Left renal pelvis (tissue), 4 donors: ENCODE results near the gene DGUOK. TPM values are rescaled to one million over a fixed set of nuclear protein-coding genes. Genes with fewer than 3 reads are reported as not detected.
"Not testable (repeated sequence)": the region's sequence is repeated elsewhere in the genome, so short reads cannot be mapped to it uniquely, and the experiment has no call there.

ENCODE experiments used
- DNase-seq, 4 donors: peaks; one replicate each; pipeline ENCODE4 v3.0.0-alpha.2; 2013; ENCODE audit warnings: low read depth in 4 of 4, low spot score in 3 of 4
- polyA plus RNA-seq, 4 donors: library from polyadenylated mRNA; unstranded; fragments of 120-200 nt; gene quantifications; one replicate each; pipeline ENCODE4 v1.2.1, GENCODE V29; 2013; ENCODE audit not compliant: insufficient read length in 4 of 4

The DGUOK gene
- polyA plus RNA-seq, 4 donors, result 65.3 to 67.3 (median 66.6) TPM

DNA sequence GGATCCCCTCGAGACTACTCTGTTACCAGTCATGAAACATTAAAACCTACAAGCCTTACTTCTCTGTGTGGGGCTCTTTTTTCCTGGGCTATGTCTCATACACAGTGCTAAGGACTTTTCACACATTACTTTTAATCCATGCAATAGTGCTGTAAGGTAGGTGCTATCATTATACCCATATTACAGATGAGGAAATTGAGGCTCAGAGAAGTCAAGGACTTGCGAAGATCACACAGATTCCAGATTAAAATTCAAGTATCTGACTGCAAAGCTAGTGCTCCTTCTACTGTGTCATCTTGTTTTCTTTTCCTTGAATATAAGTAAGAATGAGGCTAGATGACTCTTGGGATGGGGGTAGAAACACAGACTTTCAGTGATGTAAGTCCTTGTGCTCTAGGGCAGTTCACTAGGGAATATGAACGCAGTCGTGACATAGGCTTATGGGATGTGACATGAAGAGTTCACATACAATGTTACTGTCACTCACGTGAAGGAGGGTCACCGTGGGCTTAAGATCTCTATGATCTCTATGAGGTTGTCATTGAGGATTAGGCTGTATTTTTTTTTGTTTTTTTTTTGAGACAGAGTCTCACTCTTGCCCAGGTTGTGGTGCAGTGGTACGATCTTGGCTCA is 7.0 kb upstream of the DGUOK start:
- no peak for DNase-seq

GRCh38 chr2:73920577-73921545 is 5.8 kb upstream of the DGUOK start:
- DNase-seq, result no peak

- DNase-seq, result no peak
Measured at GRCh38 chr2:73921581-73921980, 5.1 kb upstream of the DGUOK start.

GRCh38 chr2:73922681-73923080 is 4.0 kb upstream of the DGUOK start:
- no peak for DNase-seq

- DNase-seq, result no peak
Measured at GRCh38 chr2:73925033-73925704, 1.5 kb upstream of the DGUOK start.

- no peak for DNase-seq
Measured at GRCh38 chr2:73925853-73926492, 707 bp upstream of the DGUOK start.

GRCh38 chr2:73927344-73927743 is 664 bp downstream of the DGUOK start:
- no peak for DNase-seq

DNA sequence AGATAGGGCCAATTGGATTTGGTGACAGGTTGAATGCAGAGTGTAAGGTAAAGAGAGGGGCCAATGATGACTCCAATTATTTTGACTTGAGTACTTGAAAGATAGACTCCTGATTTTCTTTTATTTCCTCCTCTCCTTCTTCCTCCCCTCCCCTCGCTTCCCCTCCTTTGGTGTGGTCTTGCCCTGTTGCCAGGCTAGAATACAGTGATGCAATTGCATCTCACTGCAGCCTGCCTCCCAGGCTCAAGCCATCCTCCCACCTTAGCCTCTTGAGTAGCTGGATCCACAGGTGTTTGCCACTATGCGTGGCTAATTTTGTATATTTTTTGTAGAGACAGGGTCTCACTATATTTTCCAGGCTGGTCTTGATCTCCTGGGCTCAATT is 2.3 kb downstream of the DGUOK start:
- DNase-seq, result no peak

DNA sequence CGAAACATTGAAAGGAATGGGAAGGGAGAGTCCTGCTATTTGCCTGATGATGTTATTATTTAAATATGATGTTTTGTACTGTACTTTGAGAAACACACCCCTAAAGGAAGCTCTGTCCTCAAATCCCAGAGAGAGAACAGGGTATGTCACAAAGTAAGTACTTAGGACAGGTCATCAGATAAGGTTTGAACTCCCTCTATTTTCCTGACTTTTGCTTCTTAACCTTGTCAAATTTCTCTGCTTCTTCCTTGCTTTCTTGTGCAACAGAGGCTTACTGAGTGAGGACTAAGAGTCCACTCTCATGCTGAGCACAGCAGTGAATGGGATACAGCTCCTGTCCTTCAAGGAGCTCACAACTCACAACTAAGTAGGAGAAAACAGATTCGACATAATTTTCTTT is 3.7 kb downstream of the DGUOK start:
- no peak for DNase-seq

GRCh38 chr2:73931531-73932500 is 5.1 kb downstream of the DGUOK start:
- no peak for DNase-seq

GRCh38 chr2:73933194-73933593 is 6.5 kb downstream of the DGUOK start:
- no peak for DNase-seq

DNA sequence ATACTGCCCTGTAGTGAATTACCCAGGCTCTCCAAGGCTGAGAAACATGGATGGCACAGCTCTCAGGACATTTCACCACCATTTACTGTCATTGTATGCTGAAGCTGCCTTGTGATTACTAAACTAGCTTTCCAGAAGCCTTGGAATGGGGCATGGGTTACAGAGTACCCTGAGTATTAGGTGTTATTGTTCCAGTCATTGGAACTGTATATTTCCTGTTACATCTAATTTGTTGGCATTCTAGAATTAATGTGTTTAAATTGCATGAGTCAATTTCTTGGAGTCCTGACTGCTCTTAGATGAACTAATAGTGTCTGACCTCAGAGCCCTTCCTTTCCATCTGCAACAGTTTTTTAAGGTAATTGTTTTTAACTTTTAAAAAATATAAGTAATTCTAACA is 9.0 kb downstream of the DGUOK start:
- no peak for DNase-seq

DNA sequence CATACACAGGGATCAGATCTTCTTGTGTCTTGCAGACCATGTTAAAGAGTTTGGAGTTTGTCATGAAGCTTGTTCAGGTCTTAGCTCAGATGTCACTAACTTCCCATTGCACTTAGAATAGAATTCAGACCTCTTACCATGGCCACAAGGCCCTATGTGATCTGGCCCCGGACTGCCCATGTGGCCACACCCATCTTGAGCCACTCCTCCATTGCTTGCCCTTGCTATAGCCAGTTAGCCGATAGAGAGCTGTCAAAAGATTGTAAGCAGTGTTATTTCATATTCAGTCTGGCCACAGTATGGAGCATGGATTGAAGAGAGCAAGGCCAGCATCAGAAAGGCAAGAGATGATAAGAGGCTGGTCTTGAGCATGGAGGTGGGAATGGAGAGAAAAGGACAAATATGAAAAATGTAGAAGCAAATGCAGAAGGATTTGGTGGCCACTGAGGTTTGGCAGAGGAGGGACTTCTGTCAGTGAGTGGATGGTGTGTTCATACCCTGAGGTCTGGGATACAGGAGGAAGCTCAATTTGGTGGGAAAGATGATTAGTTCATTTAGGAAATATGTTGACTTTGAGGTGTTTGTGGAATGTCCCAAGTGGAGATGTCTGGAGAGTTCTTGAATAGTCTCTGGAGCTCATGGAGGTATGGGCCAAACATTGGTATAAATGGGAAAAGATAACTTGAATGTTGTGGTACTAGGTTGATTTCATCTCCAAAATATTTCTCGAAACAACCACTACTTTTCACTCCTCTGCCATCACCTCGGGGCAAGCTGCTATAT is 10.6 kb downstream of the DGUOK start:
- DNase-seq, result no peak

DNA sequence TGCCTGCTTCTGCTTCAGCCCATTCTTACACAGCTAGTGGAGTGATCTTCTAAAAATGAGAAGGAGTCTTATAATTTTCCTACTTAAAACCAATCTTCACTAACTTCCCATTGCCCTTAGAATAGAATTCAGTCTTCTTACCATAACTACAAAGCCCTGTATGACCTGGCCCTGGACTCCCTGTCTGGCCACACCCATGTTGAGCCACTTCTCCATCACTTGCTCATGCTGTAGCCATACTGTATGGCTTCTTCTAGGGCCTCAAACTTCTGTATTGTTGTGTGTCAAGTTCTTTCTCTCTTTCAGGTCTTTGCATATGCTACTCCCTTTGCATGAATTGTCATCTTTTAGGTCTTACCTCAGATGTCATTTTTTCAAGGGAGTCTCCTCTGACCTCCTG is 11.2 kb downstream of the DGUOK start:
- no peak for DNase-seq

DNA sequence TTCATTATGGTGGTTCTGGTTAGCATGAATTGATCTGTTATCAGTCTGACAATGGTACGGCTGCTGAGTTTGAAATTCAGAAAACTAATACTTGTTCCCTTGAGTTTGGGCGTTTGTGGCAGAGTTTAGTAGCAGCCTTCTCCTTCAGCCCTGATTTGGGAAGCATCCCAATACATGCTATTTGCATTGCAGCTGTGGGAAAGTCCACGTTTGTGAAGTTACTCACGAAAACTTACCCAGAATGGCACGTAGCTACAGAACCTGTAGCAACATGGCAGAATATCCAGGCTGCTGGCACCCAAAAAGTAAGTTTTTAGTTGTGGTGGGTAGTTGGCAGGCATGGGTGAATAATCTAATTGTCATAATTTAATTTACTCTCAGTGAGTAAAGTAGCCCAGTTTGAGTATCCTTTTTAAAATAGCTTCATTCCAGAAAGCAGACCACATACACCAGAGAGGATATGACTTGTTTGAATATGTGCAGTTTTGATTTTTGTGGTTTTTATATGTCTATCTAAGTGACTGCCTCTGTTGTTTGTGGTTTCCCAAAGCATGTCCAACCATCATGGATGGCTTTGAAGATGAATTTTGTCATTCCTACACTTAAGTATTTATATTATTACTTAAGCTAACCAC is 12.2 kb downstream of the DGUOK start:
- DNase-seq, result no peak

- DNase-seq, result no peak
Measured at GRCh38 chr2:73939419-73939818, 12.7 kb downstream of the DGUOK start.

DNA sequence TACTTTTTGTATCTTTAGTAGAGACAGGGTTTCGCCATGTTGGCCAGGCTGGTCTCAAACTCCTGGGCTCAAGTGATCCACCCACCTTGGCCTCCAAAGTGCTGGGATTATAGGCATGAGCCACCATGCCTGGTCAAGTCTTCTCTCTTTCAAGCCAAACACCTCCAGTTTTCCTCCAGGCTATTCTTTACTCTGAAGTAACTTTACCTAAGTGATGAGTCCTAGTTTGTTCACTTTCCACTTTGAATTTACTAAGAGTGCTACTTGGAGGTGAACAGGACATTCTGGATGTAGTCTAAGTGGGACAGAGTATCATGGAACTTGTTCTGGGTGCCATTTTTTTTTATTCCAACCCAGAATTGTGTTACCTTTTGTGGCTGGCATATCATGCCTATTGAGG is 13.4 kb downstream of the DGUOK start:
- not testable (repeated sequence) for DNase-seq

GRCh38 chr2:73942664-73943063 is 16.0 kb downstream of the DGUOK start:
- no peak for DNase-seq

DNA sequence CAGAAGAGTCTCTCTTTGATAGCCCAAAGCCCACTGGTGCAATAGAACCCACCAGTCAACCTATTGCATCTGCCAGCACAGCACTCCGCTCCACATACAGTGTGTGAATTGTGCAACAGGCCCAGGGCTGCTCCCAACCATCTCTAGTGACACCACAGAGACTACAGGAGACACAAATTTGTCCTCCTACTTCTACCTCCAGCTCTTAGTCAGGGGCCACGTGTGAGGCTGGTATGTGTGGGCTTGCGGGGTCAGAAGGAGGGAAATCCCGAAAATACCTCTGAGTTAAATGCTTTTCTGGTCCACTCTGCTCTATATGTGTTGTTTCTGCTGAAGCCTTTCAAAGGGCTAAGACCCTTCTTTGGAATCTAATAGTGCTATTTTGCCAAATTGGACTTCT is 18.0 kb downstream of the DGUOK start:
- no peak for DNase-seq
